Measurements from ENCODE around the gene HIVEP3.

HIVEP3 gene

GRCh38 chr1:41848216-41848952, 70.3 kb downstream of the HIVEP3 start:
- DNase-seq (ENCODE audit: low read depth in 2 of 2), result no peak

- no peak for DNase-seq (ENCODE audit: low read depth in 2 of 2)
These were observed 71.0 kb downstream of the HIVEP3 start for GRCh38 chr1:41847733-41848132.

DNA sequence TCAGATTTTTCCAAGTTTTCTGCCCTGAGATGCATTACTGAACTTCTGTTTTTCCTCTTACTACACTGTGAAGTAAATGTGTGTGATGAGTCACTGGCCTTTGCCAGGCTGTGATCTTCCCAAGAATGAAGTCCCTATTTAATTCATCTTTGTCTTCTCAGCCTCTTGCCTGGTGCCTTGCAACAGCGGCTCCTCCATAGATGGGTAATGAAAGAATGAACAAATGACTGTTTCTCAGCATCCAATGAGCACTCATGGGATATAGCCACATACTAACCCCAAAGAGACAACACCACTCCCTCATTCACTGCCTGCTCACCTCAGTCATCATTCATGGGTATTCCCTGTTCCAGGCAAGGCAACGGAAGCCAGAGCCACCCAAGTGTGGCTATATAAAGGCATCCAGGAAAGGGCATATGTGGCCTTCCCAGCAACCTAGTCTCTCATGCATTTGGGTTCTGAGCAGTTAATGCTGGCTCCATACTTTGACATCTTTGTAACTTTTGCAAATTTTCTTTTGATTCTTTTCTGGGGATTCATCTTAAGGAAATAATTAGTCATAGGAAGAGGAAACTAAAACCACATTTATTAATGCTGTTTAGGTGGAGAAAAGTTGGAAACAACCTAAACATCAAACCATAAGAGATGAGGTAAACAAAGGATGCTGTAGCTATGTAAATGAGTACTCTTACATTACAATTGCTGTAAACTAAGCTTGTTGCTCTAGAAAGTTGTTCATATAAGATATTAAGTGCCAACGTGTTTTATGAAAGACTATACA, 71.9 kb downstream of the HIVEP3 start:
- DNase-seq (ENCODE audit: low read depth in 2 of 2), result no peak

- no peak for DNase-seq (ENCODE audit: low read depth in 2 of 2)
These were observed 73.9 kb downstream of the HIVEP3 start for GRCh38 chr1:41844781-41845272.

DNA sequence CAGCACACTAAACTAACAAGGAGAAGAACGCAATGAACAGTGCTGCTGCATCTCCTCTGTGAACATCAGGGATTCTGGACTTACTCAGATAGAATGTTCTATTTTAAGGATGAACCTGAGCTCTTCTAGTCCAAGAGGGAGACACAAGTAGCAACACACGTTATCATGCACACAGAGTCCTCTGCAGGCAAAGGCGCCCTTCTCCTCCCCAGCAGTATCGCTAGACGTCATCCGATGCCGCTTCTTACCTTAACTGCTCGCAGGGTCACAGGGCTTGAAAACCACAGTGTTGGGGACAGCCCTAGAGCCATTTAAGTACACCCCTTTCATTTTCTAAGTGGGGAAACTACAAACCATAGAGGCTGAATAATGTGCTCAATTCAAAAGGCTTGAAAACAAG, 74.5 kb downstream of the HIVEP3 start:
- no peak for DNase-seq (ENCODE audit: low read depth in 2 of 2)

GRCh38 chr1:41842993-41843755, 75.5 kb downstream of the HIVEP3 start:
- DNase-seq (ENCODE audit: low read depth in 2 of 2), result no peak

DNA sequence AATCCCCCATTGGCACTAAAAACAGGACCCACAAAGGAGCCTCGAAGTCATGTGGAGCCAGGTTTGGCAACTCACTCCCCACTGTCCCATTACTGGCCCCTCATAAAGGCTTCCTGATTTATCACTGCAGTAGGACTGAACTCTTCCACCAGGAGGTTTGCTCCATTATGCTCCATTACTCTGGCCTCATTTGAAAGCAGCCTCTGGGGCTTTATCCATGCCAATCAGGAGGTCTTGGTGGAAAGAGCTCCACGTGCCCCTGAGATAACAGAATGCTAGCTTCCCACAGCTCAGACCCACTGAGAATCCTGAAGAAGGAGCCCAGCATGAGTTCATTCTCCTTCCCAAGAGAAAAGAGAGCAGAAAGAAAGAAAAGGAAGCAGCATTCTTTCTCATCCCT, 76.4 kb downstream of the HIVEP3 start:
- DNase-seq (ENCODE audit: low read depth in 2 of 2), result no peak

- DNase-seq (ENCODE audit: low read depth in 2 of 2), result no peak
These were observed 78.0 kb downstream of the HIVEP3 start for GRCh38 chr1:41840592-41841246.

GRCh38 chr1:41838266-41838665, 80.5 kb downstream of the HIVEP3 start:
- DNase-seq (ENCODE audit: low read depth in 2 of 2), result no peak

- DNase-seq (ENCODE audit: low read depth in 2 of 2), result no peak
These were observed 81.0 kb downstream of the HIVEP3 start for GRCh38 chr1:41837691-41838090.

- DNase-seq (ENCODE audit: low read depth in 2 of 2), result no peak
These were observed 83.2 kb downstream of the HIVEP3 start for GRCh38 chr1:41835485-41835884.

DNA sequence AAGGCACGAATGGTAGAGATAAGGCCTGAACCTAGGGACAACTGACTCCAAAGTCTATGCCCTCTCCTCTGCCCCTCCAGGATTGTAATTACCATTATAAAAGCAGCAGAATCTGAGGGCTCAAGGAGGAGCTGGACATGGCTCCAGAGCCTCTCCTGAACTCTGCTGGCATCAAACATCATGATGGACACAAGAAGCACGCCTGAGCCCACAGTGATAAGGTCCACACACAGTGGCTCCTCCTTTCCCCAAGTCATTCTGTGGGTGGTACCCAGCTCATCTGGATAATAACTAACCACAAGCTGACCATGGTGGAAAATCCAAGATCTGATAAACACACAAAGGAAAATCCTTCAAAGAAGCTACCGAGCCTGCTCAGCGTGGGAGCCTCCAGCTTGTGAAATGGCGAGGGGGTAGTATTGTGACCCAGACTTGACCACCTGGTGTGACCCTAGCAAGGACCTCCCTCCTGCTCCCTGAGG, 85.2 kb downstream of the HIVEP3 start:
- DNase-seq (ENCODE audit: low read depth in 2 of 2), result no peak

DNA sequence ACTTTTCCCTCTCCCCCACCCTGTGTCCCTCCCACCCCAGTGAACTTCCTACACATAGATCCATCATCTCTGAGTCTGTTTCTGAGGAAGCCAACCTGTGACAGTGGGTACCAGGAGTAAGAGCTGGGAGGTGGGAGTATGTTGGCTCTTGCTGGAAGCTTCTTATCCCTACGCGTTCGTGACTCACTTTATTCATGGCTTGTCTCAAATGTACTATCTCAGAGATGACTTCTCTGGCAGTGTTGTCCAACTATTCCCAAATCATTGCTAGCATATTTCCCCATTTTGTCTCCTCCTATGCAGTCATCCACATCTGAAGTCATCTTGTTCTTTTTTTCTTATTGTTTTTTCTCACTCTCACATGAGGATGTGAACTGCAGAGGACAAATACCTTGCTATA, 88.0 kb downstream of the HIVEP3 start:
- no peak for DNase-seq (ENCODE audit: low read depth in 2 of 2)

DNA sequence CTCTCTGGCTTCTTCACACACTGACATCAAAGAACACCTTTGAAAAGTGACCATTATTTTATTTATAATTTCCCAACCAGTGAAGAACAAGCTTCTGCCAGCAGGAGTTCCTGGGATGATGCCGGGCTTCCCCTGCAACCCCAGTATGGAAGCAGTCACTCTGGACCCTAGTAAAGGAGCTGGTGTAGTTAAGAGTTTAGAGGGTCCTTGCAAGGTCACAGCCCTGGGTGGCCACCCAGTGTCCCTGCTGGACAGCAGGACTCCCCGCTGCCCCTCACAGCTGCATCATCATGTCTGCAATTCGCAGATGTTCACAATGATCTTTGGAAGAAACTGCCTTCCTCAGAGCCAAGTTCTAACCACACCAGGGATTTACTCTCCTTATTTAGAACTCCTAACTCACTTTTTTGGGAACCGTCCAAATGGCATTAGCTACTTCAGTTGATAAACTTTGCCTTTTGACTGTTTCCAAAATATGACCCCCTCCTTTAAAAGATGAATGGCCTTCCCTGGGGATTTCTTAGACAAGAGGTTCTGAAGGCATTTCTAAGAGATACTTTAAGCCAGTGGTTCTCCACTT, 90.6 kb downstream of the HIVEP3 start:
- no peak for DNase-seq (ENCODE audit: low read depth in 2 of 2)

DNA sequence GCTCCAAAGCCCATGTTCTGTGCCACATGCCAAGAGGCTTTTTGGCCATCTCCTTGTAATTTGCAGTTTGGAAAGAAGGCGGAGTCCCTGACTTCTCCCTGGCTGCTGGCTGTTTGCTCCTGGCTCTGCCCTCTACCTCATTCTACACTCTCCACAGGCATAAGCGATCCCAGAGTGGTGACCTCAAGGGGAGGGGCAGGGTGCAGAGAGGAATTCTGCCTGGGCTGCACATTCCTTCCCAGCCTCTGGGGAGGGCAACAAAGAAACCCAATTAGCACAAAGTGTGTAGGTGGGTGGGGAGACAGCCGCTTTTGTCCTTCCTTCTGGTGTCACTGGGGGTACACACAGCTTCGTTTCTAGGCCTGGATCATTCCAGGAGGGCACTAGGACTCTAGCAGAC, 95.3 kb downstream of the HIVEP3 start:
- no peak for DNase-seq (ENCODE audit: low read depth in 2 of 2)

- no peak for DNase-seq (ENCODE audit: low read depth in 2 of 2)
These were observed 95.9 kb downstream of the HIVEP3 start for GRCh38 chr1:41822866-41823265.

DNA sequence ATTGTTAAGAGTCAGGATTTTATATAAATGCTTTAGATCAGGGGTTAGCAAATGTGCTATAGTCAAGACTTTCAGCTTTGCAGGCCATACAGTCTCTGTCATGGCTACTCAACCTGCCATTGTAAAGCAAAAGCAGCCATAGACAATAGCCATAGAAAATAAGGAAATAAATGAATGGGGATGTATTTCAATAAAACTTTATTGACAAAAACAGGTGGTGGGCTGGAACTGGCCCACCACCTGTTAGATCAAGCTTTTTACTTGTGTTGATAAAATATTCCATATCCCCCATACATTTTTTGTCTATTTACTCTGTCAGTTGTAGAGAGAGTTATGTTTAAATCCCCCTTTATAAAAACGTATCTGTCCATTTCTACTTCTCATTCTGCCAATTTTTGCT, 98.9 kb downstream of the HIVEP3 start:
- DNase-seq (ENCODE audit: low read depth in 2 of 2), result no peak

- DNase-seq (ENCODE audit: low read depth in 2 of 2), result no peak
These were observed 99.7 kb downstream of the HIVEP3 start for GRCh38 chr1:41819069-41819468.

GRCh38 chr1:41816061-41816460, 102.7 kb downstream of the HIVEP3 start:
- DNase-seq (ENCODE audit: low read depth in 2 of 2), result no peak

DNA sequence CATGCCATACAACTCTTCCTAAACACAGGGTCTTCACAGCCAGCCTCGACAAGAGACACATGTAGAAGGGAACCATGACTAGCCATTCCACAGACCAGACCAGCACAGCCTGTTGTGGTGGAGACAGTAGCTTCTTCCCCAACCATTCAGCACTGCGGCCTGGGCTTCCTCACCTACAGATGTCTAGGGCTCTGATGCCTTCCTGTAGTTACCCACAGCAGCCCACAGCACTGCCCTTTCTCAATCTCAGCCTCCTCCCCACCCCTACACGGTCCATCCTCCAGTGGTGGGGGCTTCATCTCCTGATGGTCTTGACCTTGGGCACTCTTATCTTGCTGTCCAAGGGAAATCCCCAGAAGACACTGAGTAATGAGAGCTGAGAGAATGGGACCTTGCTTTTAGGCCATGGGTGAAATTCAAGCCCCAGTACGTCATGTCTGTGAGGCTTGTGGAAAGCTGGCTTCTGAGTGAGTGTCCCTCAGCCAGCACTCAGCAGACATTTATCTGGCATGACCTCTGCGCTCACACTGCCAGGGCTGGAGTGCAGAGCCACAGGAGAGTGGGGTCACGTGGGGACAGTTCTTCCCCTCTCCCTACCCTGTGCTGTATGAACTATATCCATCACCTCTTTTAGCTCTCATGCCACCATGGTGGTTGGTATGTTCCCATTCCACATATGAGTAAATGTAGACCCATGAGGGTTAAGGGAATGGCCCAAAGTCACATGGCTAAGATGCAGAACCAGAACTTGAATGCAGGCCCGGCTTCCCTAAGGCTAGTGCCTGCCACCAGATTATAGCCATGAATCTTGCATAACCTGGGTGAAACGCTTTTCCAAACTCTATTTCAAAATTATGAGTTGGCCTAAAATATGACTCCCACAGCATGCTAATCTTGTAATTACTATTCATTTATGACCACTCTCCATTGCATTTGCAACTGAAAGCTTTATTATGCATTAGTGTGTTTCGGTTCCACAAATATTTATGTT, 104.7 kb downstream of the HIVEP3 start:
- DNase-seq (ENCODE audit: low read depth in 2 of 2), result no peak
